ENCODE measurements around the gene AQP12B.
"Not testable (repeated sequence)": the region's sequence is repeated elsewhere in the genome, so short reads cannot be mapped to it uniquely, and the experiment has no call there.

AQP12B gene

GRCh38 chr2:240683329-240683979, 769 bp upstream of the AQP12B start:
- not testable (repeated sequence) for DNase-seq

- not testable (repeated sequence) for DNase-seq
Measured at GRCh38 chr2:240680185-240680584, 2.5 kb downstream of the AQP12B start.

- not testable (repeated sequence) for DNase-seq
Measured at GRCh38 chr2:240678909-240679308, 3.8 kb downstream of the AQP12B start.

GRCh38 chr2:240678043-240678442, 4.6 kb downstream of the AQP12B start:
- DNase-seq = not testable (repeated sequence)

GRCh38 chr2:240675345-240675744, 7.3 kb downstream of the AQP12B start:
- DNase-seq = not testable (repeated sequence)

GRCh38 chr2:240674461-240675184, 8.1 kb downstream of the AQP12B start:
- DNase-seq = not testable (repeated sequence)

- no peak for DNase-seq
Measured at GRCh38 chr2:240672701-240673190, 9.9 kb downstream of the AQP12B start.

- DNase-seq = no peak
Measured at GRCh38 chr2:240672076-240672700, 10.5 kb downstream of the AQP12B start.

- no peak for DNase-seq
Measured at GRCh38 chr2:240670950-240671349, 11.7 kb downstream of the AQP12B start.

- no peak for DNase-seq
Measured at GRCh38 chr2:240670402-240670801, 12.3 kb downstream of the AQP12B start.

- no peak for DNase-seq
Measured at GRCh38 chr2:240664622-240665021, 18.1 kb downstream of the AQP12B start.

GRCh38 chr2:240663546-240664190, 19.0 kb downstream of the AQP12B start:
- DNase-seq = no peak

GRCh38 chr2:240662681-240663080, 20.0 kb downstream of the AQP12B start:
- DNase-seq = no peak

GRCh38 chr2:240659883-240660282, 22.8 kb downstream of the AQP12B start:
- DNase-seq = not testable (repeated sequence)

- no peak for DNase-seq
Measured at GRCh38 chr2:240655931-240656886, 26.5 kb downstream of the AQP12B start.

- no peak for DNase-seq
Measured at GRCh38 chr2:240651185-240651584, 31.5 kb downstream of the AQP12B start.

GRCh38 chr2:240650254-240650965, 32.3 kb downstream of the AQP12B start:
- no peak for DNase-seq

GRCh38 chr2:240649331-240649730, 33.4 kb downstream of the AQP12B start:
- DNase-seq = no peak

- DNase-seq = no peak
Measured at GRCh38 chr2:240648650-240649275, 33.9 kb downstream of the AQP12B start.

- no peak for DNase-seq
Measured at GRCh38 chr2:240648155-240648649, 34.5 kb downstream of the AQP12B start.
